ENCODE results near the gene LRRC8A.
A peak's percentile ranks its signal among the peaks of the same experiment; 100 is the strongest.
"Not testable (repeated sequence)": the region's sequence is repeated elsewhere in the genome, so short reads cannot be mapped to it uniquely, and the experiment has no call there.

The LRRC8A gene

DNA sequence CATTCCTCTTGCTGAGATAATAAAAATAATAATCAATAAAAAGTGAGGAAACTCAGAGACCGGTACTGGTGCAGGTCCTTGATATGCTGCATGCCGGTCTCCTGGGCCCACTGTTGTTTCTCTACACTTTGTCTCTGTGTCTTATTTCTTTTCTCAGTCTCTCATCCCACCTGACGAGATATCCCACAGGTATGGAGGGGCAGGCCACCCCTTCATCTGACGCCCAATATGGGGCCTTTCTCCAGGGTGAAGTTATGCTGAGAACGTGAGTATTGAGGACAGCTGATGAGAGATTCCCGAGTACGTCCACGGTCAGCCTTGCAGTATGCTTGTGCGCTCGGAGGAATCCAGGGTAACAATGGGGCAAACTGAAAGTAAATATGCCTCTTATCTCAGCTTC, 30.9 kb upstream of the LRRC8A start:
- H3K4me3 ChIP-seq (ENCODE audit: low read length); H3K36me3 ChIP-seq (ENCODE audit: control insufficient read depth, insufficient read depth, low read length); H3K4me1 ChIP-seq (ENCODE audit: control insufficient read depth, insufficient read depth, low read length); H3K9me3 ChIP-seq (ENCODE audit: control insufficient read depth, low read length); H3K9ac ChIP-seq (ENCODE audit: low read length); H3K27me3 ChIP-seq (ENCODE audit: control insufficient read depth, insufficient read depth, low read length): not testable (repeated sequence)

DNA sequence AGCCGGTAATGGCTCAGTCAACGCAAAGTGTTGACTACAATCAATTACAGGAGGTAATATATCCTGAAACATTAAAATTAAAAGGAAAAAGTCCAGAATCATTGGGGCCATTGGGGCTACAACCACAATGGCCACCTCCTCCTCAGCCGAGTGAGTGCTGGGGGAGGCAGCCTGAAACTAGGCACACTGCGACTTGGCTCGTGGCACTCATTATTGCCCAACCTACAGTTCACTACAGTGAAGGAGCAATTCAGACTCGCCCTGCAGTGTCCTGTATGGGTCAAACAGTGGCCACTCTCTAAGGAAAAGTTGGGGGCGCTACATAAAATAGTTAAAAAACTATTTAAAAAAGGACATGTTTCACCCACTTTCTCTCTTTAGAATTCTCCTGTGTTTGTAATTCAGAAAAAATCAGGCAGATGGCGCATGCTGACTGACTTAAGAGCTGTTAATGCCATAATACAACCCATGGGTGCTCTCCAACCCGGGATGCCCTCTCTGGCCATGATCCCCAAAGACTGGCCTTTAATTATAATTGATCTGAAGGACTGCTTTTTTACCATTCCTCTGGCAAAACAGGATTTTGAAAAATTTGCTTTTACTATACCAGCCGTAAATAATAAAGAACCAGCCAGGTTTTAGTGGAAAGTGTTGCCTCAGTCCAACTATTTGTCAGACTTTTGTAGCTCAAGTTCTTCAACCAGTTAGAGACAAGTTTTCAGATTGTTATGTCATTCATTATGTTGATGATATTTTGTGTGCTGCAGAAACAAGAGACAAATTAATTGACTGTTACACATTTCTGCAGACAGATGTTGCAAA, 29.9 kb upstream of the LRRC8A start:
- not testable (repeated sequence) for H3K36me3 ChIP-seq (ENCODE audit: control insufficient read depth, insufficient read depth, low read length)

DNA sequence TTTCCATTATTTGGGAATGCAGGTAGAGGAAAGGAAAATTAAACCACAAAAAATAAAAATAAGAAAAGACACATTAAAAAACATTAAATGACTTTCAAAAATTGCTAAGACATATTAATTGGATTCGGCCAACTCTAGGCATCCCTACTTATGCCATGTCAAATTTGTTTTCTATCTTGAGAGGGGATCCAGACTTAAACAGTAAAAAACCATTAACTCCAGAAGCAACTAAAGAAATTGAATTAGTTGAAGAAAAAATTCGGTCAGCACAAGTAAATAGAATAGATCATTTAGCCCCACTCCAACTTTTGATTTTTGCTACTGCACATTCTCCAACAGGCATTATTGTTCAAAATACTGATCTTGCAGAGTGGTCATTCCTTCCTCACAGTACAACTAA, 29.3 kb upstream of the LRRC8A start:
- not testable (repeated sequence) for H3K36me3 ChIP-seq (ENCODE audit: control insufficient read depth, insufficient read depth, low read length); H3K9ac ChIP-seq (ENCODE audit: low read length); H3K9me3 ChIP-seq (ENCODE audit: control insufficient read depth, low read length); H3K4me3 ChIP-seq (ENCODE audit: low read length); H3K27me3 ChIP-seq (ENCODE audit: control insufficient read depth, insufficient read depth, low read length); H3K4me1 ChIP-seq (ENCODE audit: control insufficient read depth, insufficient read depth, low read length)

More for the DNA sequence above, 29.9 kb upstream of the LRRC8A start:
- not testable (repeated sequence) for H3K27me3 ChIP-seq (ENCODE audit: control insufficient read depth, insufficient read depth, low read length); H3K4me1 ChIP-seq (ENCODE audit: control insufficient read depth, insufficient read depth, low read length); H3K4me3 ChIP-seq (ENCODE audit: low read length); H3K9ac ChIP-seq (ENCODE audit: low read length); H3K9me3 ChIP-seq (ENCODE audit: control insufficient read depth, low read length)

DNA sequence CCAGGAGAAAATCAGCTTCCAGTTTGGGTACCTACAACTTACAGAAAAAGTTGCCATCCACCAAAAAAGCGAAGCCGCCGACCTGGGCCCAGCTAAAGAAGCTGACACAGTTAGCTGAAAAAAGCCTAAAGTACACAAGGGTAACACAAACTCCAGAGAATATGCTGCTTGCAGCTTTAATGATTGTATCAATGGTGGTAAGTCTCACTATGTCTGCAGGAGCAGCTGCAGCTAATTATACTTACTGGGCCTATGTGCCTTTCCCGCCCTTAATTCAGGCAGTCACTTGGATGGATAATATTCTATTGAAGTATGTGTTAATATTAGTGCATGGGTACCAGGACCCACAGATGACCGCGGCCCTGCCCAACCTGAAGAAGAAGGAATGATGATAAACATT, 27.5 kb upstream of the LRRC8A start:
- H3K27me3 ChIP-seq (ENCODE audit: control insufficient read depth, insufficient read depth, low read length); H3K36me3 ChIP-seq (ENCODE audit: control insufficient read depth, insufficient read depth, low read length); H3K4me3 ChIP-seq (ENCODE audit: low read length); H3K9ac ChIP-seq (ENCODE audit: low read length); H3K9me3 ChIP-seq (ENCODE audit: control insufficient read depth, low read length); H3K4me1 ChIP-seq (ENCODE audit: control insufficient read depth, insufficient read depth, low read length): not testable (repeated sequence)

DNA sequence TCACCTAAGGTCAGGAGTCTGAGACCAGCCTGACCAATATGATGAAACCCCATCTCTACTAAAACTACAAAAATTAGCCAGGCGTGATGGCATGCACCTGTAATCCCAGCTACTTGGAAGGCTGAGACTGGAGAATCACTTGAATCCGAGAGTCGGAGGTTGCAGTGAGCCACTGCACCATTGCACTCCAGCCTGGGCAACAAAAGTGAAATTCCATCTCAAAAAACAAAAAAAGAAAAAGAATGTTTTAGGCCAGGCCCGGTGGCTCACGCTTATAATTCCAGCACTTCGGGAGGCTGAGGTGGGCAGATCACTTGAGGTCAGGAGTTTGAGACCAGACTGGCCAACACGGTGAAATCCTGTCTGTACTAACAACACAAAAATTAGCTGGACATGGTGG, 23.5 kb upstream of the LRRC8A start:
- H3K4me1 ChIP-seq (ENCODE audit: control insufficient read depth, insufficient read depth, low read length): peaks cover 38% of the 10 kb centered on the region
- not testable (repeated sequence) for H3K9ac ChIP-seq (ENCODE audit: low read length); H3K9me3 ChIP-seq (ENCODE audit: control insufficient read depth, low read length); H3K36me3 ChIP-seq (ENCODE audit: control insufficient read depth, insufficient read depth, low read length); H3K27me3 ChIP-seq (ENCODE audit: control insufficient read depth, insufficient read depth, low read length); H3K4me3 ChIP-seq (ENCODE audit: low read length)

DNA sequence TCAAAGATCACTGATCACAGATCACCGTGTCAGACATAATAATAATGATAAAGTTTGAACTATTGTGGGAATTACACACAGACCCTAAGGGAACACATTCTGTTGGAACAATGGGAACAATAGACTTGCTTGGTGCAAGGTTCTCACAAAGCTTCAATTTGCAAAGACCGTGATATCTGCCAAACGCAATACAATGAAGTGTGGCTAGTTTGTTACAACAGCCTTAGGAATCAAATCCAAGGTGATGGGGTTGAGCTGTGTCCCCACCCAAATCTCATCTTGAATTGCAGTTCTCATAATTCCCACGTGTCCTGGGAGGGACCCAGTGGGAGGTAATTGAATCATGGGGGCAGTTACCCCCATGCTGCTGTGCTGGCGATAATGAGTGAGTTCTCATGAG, 21.0 kb upstream of the LRRC8A start:
- no peaks in the 10 kb centered on the region for H3K36me3 ChIP-seq (ENCODE audit: control insufficient read depth, insufficient read depth, low read length)
- H3K9ac ChIP-seq (ENCODE audit: low read length): no peak overlapping the region
- H3K9me3 ChIP-seq (ENCODE audit: control insufficient read depth, low read length): no peaks in the 10 kb centered on the region
- no peaks in the 10 kb centered on the region for H3K27me3 ChIP-seq (ENCODE audit: control insufficient read depth, insufficient read depth, low read length)
- peaks cover 43% of the 10 kb centered on the region for H3K4me1 ChIP-seq (ENCODE audit: control insufficient read depth, insufficient read depth, low read length)
- no peak overlapping the region for H3K4me3 ChIP-seq (ENCODE audit: low read length)

DNA sequence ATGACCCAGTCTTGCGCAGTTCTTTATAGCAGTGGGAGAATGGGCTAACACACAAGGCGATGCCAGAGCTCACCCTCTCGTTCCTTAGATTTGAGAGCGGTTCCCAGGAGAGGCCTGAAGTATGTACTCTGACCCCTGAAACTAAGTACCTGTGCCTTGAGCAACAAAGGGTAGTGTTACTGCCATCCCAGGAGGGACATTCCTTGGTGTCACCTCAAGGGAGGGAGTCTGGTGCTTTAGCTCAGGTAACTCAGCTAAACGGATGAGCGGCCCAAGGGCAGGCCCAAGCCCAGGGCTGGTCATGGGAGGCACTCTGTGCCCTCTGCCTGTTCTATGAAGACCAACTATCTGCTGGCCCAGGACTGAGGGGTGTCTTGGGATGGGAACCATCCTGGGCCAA, 20.4 kb upstream of the LRRC8A start:
- Histone ChIP-seq H3K9ac (ENCODE audit: low read length) (no peak overlapping the region), H3K27me3 (ENCODE audit: control insufficient read depth, insufficient read depth, low read length) (no peaks in the 10 kb centered on the region), H3K4me3 (ENCODE audit: low read length) (no peak overlapping the region), H3K9me3 (ENCODE audit: control insufficient read depth, low read length) (no peaks in the 10 kb centered on the region), H3K4me1 (ENCODE audit: control insufficient read depth, insufficient read depth, low read length) (peaks cover 43% of the 10 kb centered on the region), H3K36me3 (ENCODE audit: control insufficient read depth, insufficient read depth, low read length) (no peaks in the 10 kb centered on the region)

DNA sequence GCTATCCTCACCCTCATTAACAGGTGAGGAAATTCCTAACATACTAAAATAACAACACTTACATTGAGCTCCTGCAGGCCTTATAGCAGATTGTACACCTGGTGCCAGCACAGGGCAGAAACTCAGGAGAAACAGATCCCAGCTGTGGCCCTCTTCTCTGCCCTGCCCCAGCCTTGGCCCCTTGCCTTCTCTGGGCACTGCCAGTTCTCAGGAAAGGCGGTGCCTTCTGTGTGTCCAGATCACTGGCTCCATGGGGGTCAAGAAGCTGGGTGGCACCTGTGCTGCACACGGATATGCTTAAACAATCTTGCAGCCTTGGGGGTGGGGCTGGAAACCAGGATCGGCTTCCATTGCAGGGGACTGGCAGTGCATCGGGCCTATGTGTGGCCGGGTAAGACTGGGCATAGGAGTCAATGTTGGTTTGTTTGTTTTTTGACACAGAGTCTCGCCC, 19.5 kb upstream of the LRRC8A start:
- Histone ChIP-seq H3K9ac (ENCODE audit: low read length) (peak overlapping the region; percentile 29), H3K4me1 (ENCODE audit: control insufficient read depth, insufficient read depth, low read length) (peaks cover 43% of the 10 kb centered on the region), H3K36me3 (ENCODE audit: control insufficient read depth, insufficient read depth, low read length) (no peaks in the 10 kb centered on the region), H3K4me3 (ENCODE audit: low read length) (no peak overlapping the region), H3K9me3 (ENCODE audit: control insufficient read depth, low read length) (no peaks in the 10 kb centered on the region), H3K27me3 (ENCODE audit: control insufficient read depth, insufficient read depth, low read length) (no peaks in the 10 kb centered on the region)

DNA sequence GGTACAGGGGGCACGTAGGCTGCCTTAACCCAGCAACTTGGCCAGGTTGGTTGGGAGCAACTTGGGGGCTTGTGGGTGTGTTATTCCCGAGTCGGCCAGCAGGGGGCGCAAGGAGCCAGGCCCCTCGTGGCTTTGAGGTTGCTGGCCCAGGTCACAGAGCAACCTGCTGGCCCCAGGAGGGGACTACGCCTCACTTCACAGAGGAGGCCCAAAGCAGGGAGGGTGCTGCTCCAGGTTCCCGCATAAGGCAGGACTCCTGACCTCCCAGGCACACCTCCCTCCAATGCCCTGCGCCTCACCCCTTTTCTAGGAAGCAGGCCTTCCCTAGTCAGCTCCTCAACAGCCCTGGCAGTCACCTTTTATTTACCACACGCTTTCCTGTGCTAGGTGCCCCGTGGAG, 18.3 kb upstream of the LRRC8A start:
- H3K4me1 ChIP-seq (ENCODE audit: control insufficient read depth, insufficient read depth, low read length): peaks cover 43% of the 10 kb centered on the region
- H3K4me3 ChIP-seq (ENCODE audit: low read length): no peak overlapping the region
- H3K27me3 ChIP-seq (ENCODE audit: control insufficient read depth, insufficient read depth, low read length): no peaks in the 10 kb centered on the region
- no peak overlapping the region for H3K9ac ChIP-seq (ENCODE audit: low read length)
- H3K36me3 ChIP-seq (ENCODE audit: control insufficient read depth, insufficient read depth, low read length): no peaks in the 10 kb centered on the region
- no peaks in the 10 kb centered on the region for H3K9me3 ChIP-seq (ENCODE audit: control insufficient read depth, low read length)

DNA sequence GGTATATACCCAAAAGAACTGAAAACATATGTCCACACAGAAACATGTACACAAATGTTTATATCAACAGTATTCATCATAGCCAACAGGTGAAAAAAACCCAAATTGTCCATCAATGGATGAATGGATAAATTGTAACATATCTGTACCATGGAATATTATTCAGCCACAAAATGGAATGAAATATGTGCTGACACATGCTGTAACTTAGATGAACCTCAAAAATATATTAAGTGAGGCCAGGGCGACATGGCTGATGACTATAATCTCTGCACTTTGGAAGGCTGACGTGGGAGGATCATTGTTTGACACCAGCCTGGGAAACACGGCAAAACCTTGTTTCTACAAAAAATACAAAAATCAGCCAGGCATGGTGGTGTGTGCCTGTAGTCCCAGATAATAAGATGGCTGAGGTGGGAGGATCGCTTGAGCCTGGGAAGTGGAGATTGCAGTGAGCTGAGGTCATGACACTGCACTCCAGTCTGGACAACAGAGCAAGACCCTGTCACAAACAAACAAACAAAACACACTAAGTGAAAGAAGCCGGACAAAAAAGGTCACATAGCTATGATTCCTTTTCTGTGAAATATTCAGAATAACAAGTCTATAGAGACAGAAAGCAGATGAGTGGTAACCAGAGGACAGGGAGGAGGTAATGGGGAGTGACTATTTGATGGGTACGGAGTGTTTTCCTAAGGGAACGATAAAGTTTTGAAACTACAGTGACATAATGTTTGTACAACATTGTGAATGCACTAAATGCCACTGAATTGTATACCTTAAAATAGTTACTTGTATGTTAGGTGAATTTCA, 11.6 kb upstream of the LRRC8A start:
- no peaks in the 10 kb centered on the region for H3K36me3 ChIP-seq (ENCODE audit: control insufficient read depth, insufficient read depth, low read length)
- no peaks in the 10 kb centered on the region for H3K9me3 ChIP-seq (ENCODE audit: control insufficient read depth, low read length)
- H3K4me3 ChIP-seq (ENCODE audit: low read length): no peak overlapping the region
- H3K4me1 ChIP-seq (ENCODE audit: control insufficient read depth, insufficient read depth, low read length): no peaks in the 10 kb centered on the region
- no peaks in the 10 kb centered on the region for H3K27me3 ChIP-seq (ENCODE audit: control insufficient read depth, insufficient read depth, low read length)
- H3K9ac ChIP-seq (ENCODE audit: low read length): no peak overlapping the region

DNA sequence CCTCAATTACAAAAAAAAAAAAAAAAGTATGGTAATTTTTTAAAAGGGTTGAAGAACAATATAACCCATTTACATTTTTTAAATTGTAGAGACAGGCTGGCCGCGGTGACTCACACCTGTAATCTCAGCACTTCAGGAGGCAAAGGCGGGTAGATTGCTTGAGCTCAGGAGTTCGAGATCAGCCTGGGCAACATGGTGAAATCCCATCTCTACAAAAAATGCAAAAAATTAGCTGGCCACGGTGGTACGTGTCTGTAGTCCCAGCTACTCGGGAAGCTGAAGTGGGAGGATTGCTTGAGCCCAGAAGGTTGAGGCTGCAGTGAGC, 11.0 kb upstream of the LRRC8A start:
- H3K9me3 ChIP-seq (ENCODE audit: control insufficient read depth, low read length); H3K27me3 ChIP-seq (ENCODE audit: control insufficient read depth, insufficient read depth, low read length); H3K36me3 ChIP-seq (ENCODE audit: control insufficient read depth, insufficient read depth, low read length); H3K4me3 ChIP-seq (ENCODE audit: low read length); H3K4me1 ChIP-seq (ENCODE audit: control insufficient read depth, insufficient read depth, low read length); H3K9ac ChIP-seq (ENCODE audit: low read length): not testable (repeated sequence)

DNA sequence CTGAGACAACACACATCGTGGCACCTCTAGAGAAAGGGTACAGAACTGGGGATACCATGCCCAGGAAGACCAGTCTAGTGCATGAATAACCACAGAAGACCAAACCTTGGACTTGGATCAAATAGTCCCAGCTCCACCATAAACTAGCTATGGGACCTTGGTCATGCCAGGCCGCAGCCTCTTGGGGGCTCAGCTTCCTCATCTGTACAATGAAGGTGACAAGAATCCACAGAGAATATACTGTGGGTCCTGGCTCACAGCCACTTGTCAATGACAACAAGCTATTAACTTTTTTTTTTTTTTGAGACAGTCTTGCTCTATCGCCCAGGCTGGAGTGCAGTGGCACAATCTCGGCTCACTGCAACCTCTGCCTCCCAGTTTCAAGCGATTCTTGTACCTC, 4.1 kb upstream of the LRRC8A start:
- H3K4me1 ChIP-seq (ENCODE audit: control insufficient read depth, insufficient read depth, low read length): peaks cover 13% of the 10 kb centered on the region

More for the DNA sequence above, 4.1 kb upstream of the LRRC8A start:
- no peaks in the 10 kb centered on the region for H3K9me3 ChIP-seq (ENCODE audit: control insufficient read depth, low read length)
- H3K4me3 ChIP-seq (ENCODE audit: low read length): no peak overlapping the region
- no peaks in the 10 kb centered on the region for H3K36me3 ChIP-seq (ENCODE audit: control insufficient read depth, insufficient read depth, low read length)
- no peak overlapping the region for H3K9ac ChIP-seq (ENCODE audit: low read length)
- no peaks in the 10 kb centered on the region for H3K27me3 ChIP-seq (ENCODE audit: control insufficient read depth, insufficient read depth, low read length)
